Trophoblast cell (in vitro differentiated cells and primary cell): Measurements from ENCODE around the gene TEX261.

Experiments used
- DNase-seq, 2 donors: peaks; one replicate each; pipeline ENCODE4 v3.0.0-alpha.2; 2016
- H2AFZ ChIP-seq: 2 replicates; pipeline ENCODE4 v1.6.1; 2013; ENCODE audit warnings: low read length, moderate library complexity, mild to moderate bottlenecking; ENCODE audit not compliant: insufficient read depth, poor library complexity
- H2AK5ac ChIP-seq: 2 replicates; pipeline ENCODE4 v1.6.1; 2013; ENCODE audit warnings: mild to moderate bottlenecking, low read length
- H2BK120ac ChIP-seq: 2 replicates; pipeline ENCODE4 v1.6.1; 2013; ENCODE audit warnings: low read length, mild to moderate bottlenecking, moderate library complexity; ENCODE audit not compliant: insufficient read depth, poor library complexity
- H2BK12ac ChIP-seq: 2 replicates; pipeline ENCODE4 v1.6.1; 2013; ENCODE audit warnings: mild to moderate bottlenecking, low read length, moderate library complexity
- H2BK5ac ChIP-seq: 2 replicates; pipeline ENCODE4 v1.6.1; 2013; ENCODE audit warnings: low read length, low read depth, moderate library complexity, mild to moderate bottlenecking; ENCODE audit not compliant: poor library complexity
- H3K14ac ChIP-seq: 2 replicates; pipeline ENCODE4 v1.6.1; 2013; ENCODE audit warnings: mild to moderate bottlenecking, low read length
- H3K18ac ChIP-seq: 2 replicates; pipeline ENCODE4 v1.6.1; 2013; ENCODE audit warnings: mild to moderate bottlenecking, low read length
- H3K23ac ChIP-seq: 2 replicates; pipeline ENCODE4 v1.6.1; 2013; ENCODE audit warnings: low read length
- H3K27ac ChIP-seq: 2 replicates; pipeline ENCODE4 v1.5.1; 2013; ENCODE audit warnings: low read depth, mild to moderate bottlenecking, inconsistent platforms, low read length, moderate library complexity
- H3K27me3 ChIP-seq: 2 replicates; pipeline ENCODE4 v1.6.1; 2013; ENCODE audit warnings: inconsistent platforms, mild to moderate bottlenecking, low read length, moderate library complexity; ENCODE audit not compliant: insufficient read depth
- H3K36me3 ChIP-seq, 2 experiments: 1 replicate in 1 of 2; 2 replicates in 1 of 2; pipeline ENCODE4 v1.6.1; 2013; ENCODE audit warnings: low read length in 2 of 2, mild to moderate bottlenecking in 2 of 2, moderate library complexity in 1 of 2; ENCODE audit not compliant: insufficient read depth in 2 of 2, control insufficient read depth in 1 of 2
- H3K4ac ChIP-seq: 2 replicates; pipeline ENCODE4 v1.6.1; 2013; ENCODE audit warnings: low read depth, mild to moderate bottlenecking, low read length, moderate library complexity
- H3K4me1 ChIP-seq, 2 experiments: 1 replicate in 1 of 2; 2 replicates in 1 of 2; pipeline ENCODE4 v1.6.1; 2013; ENCODE audit warnings: low read length in 2 of 2, mild to moderate bottlenecking in 2 of 2, moderate library complexity in 1 of 2; ENCODE audit not compliant: insufficient read depth in 2 of 2, control insufficient read depth in 1 of 2
- H3K4me2 ChIP-seq: 2 replicates; pipeline ENCODE4 v1.6.1; 2013; ENCODE audit warnings: inconsistent platforms, mild to moderate bottlenecking, low read length, moderate library complexity
- H3K4me3 ChIP-seq: 2 replicates; pipeline ENCODE4 v1.5.1; 2013; ENCODE audit warnings: mild to moderate bottlenecking, low read depth, low read length, inconsistent platforms
- H3K79me1 ChIP-seq: one replicate; pipeline ENCODE4 v1.6.1; 2013; ENCODE audit warnings: low read length
- H3K79me2 ChIP-seq: 2 replicates; pipeline ENCODE4 v1.6.1; 2013; ENCODE audit warnings: low read length, mild to moderate bottlenecking; ENCODE audit not compliant: control insufficient read depth, insufficient read depth, poor library complexity
- H3K9ac ChIP-seq: 2 replicates; pipeline ENCODE4 v1.6.1; 2013; ENCODE audit warnings: mild to moderate bottlenecking, low read length
- H3K9me3 ChIP-seq: 2 replicates; pipeline ENCODE4 v1.6.1; 2013; ENCODE audit warnings: low read depth, mild to moderate bottlenecking, control low read depth, inconsistent platforms, low read length; ENCODE audit not compliant: insufficient read depth
- H4K12ac ChIP-seq: 2 replicates; pipeline ENCODE4 v1.6.1; 2013; ENCODE audit warnings: low read depth, mild to moderate bottlenecking, low read length, moderate library complexity
- H4K8ac ChIP-seq: 2 replicates; pipeline ENCODE4 v1.6.1; 2013; ENCODE audit warnings: low read depth, mild to moderate bottlenecking, low read length, moderate library complexity
- H4K91ac ChIP-seq: one replicate; pipeline ENCODE4 v1.6.1; 2013; ENCODE audit warnings: low read depth, mild to moderate bottlenecking, low read length, moderate library complexity
- WGBS: extraction: QIAGEN DNeasy Blood & Tissue Kit; methylation state at CpG from one replicate; pipeline ENCODE4 v1.1.7; 2013; ENCODE audit warnings: missing lambda C conversion rate; ENCODE audit not compliant: insufficient read length, insufficient coverage; ENCODE audit errors: extremely low coverage; 5-methylcytosine and 5-hydroxymethylcytosine counted together

TEX261 gene

DNA sequence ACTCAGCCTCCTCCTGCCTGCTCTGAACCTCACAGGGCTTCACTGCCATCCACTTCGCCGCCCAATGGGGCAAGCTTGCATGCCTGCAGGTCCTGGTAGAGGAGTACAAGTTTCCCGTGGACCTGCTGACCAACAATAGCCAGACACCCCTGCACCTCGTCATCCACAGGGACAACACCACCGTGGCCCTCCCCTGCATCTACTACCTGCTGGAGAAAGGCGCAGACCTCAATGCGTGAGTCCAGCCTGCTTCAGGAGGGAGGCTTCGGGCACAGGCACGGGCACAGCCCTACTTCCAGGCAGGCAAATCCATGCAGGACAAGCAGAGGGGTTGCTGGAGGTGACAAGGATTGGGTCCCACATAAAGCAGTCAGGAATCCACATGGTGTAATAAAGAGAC is 15.0 kb downstream of the TEX261 start:
- H3K27ac ChIP-seq, result no peak overlapping the region
- no peak overlapping the region for H2AK5ac ChIP-seq
- no peak overlapping the region for H4K12ac ChIP-seq
- H3K9ac ChIP-seq, result no peak overlapping the region
- H3K4me3 ChIP-seq, result peak overlapping the region; percentile 37
- no peak overlapping the region for H2BK120ac ChIP-seq
- no peak overlapping the region for H2BK12ac ChIP-seq
- H3K27me3 ChIP-seq, result no peaks in the 10 kb centered on the region
- no peak overlapping the region for H3K14ac ChIP-seq
- H3K4ac ChIP-seq, result no peak overlapping the region
- H3K4me2 ChIP-seq, result no peak overlapping the region
- H3K79me2 ChIP-seq, result peaks cover 1% of the 10 kb centered on the region
- H3K9me3 ChIP-seq, result peaks cover 3% of the 10 kb centered on the region
- DNase-seq, result no peak
- peaks cover 7% of the 10 kb centered on the region for H3K79me1 ChIP-seq
- no peaks in the 10 kb centered on the region for H3K36me3 ChIP-seq
- no peak overlapping the region for H2BK5ac ChIP-seq
- H3K23ac ChIP-seq, result no peak overlapping the region
- H4K91ac ChIP-seq, result no peak overlapping the region
- H4K8ac ChIP-seq, result no peak overlapping the region
- no peak overlapping the region for H3K18ac ChIP-seq
- no peak overlapping the region for H2AFZ ChIP-seq
- no CpG with 5 or more reads among the region's 9 CpGs for WGBS
- H3K4me1 ChIP-seq, result peaks cover 8 to 10% of the 10 kb centered on the region in 2 experiments

DNA sequence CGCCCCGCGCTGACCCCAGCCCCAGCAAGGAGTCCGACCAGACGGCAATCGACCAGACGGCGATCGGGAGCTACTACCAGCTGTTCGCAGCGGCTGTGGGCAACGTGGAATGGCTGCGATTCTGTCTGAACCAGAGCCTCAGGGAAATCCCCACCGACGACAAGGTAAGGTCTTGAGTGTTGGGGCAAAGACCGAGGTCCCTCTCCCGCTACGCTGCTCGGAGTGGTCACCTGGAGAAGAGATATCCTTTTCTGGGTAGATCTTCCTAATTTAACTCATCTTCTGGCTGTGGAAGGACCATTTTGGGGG is 15.5 kb downstream of the TEX261 start:
- Histone ChIP-seq H3K79me2 (peaks cover 1% of the 10 kb centered on the region), H2BK12ac (no peak overlapping the region), H3K14ac (no peak overlapping the region), H2BK120ac (no peak overlapping the region), H3K23ac (no peak overlapping the region), H4K12ac (no peak overlapping the region), H3K4ac (no peak overlapping the region), H3K9me3 (peaks cover 3% of the 10 kb centered on the region), H2AK5ac (no peak overlapping the region), H2AFZ (no peak overlapping the region), H3K4me1 (peaks cover 8 to 10% of the 10 kb centered on the region in 2 experiments), H3K9ac (no peak overlapping the region), H3K36me3 (no peaks in the 10 kb centered on the region), H3K27ac (no peak overlapping the region), H3K27me3 (no peaks in the 10 kb centered on the region), H3K18ac (no peak overlapping the region), H2BK5ac (no peak overlapping the region), H4K91ac (no peak overlapping the region), H3K79me1 (peaks cover 7% of the 10 kb centered on the region), H4K8ac (peak overlapping the region; percentile 79), H3K4me2 (peak overlapping the region; percentile 67), H3K4me3 (peak overlapping the region; percentile 72)
- peak; percentile 49 to 50 for DNase-seq
- no CpG with 5 or more reads among the region's 19 CpGs for WGBS

DNA sequence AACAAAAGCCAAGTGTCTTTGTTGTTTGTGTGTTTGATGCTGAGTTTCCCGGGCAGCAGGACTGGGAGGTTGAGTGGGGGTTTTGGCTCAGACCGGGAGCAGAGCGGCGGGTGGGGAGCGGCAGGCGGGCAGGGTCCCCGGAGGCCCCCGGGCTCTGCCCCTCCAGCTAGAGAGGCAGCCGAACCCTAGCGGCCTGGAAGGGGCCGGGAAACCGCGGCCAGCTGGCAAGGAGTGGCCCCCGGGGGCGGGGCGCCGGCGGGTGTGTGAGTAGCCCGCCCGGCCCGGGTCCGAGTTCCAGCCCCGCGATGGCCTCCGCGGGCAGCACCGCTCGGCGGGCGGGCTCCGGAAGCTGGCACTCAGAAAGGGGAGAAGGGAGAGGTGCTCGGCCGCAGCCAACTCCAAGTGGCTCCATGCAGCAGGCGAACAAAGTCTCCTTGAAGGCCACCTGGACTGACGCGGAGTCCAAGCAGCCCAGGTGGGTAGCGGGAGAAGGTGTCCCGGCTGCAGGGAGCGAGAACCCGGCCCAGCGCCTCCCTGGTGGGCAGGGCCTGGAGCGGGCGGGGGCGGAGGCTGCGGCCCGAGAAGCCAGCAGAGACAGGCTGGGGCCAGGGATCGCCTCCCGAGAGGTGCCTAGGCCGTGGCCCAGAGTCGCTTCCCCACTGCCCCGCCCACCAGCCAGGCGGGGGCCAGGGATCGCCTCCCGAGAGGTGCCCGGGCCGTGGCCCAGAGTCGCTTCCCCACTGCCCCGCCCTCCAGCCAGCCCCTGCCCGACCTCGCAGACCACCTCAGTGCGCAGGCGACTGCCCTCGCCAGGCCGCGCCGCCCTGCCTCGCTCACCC is 16.1 kb downstream of the TEX261 start, which contains the start of gene ANKRD53:
TSS of gene ANKRD53 (plus strand) at position 290 of the 839 bp plus-strand sequence. CDS start at position 306, 16 bp downstream.
- no peak within 1 kb of the TSS for H2BK5ac ChIP-seq
- H2AFZ ChIP-seq, result peak within 1 kb of the TSS; percentile 93
- H3K4ac ChIP-seq, result no peak within 1 kb of the TSS
- peak within 1 kb of the TSS; percentile 61 for H3K18ac ChIP-seq
- H3K9me3 ChIP-seq, result peaks cover 3% of the 10 kb centered on the region
- H3K36me3 ChIP-seq, result no peaks in the 10 kb centered on the region
- H3K79me1 ChIP-seq, result peaks cover 7% of the 10 kb centered on the region
- H3K14ac ChIP-seq, result peak within 1 kb of the TSS; percentile 26
- H3K27ac ChIP-seq, result no peak within 1 kb of the TSS
- H3K27me3 ChIP-seq, result no peaks in the 10 kb centered on the region
- H4K8ac ChIP-seq, result peak within 1 kb of the TSS; percentile 79
- H2BK12ac ChIP-seq, result no peak within 1 kb of the TSS
- H3K4me1 ChIP-seq, result peaks cover 8 to 10% of the 10 kb centered on the region in 2 experiments
- no CpG with 5 or more reads among the region's 67 CpGs for WGBS
- no peak within 1 kb of the TSS for H3K23ac ChIP-seq
- no peak within 1 kb of the TSS for H2AK5ac ChIP-seq
- H2BK120ac ChIP-seq, result peak within 1 kb of the TSS; percentile 30
- H3K4me2 ChIP-seq, result peak within 1 kb of the TSS; percentile 67
- peak; percentile 85 to 88 for DNase-seq
- no peak within 1 kb of the TSS for H3K9ac ChIP-seq
- peak within 1 kb of the TSS; percentile 21 for H4K91ac ChIP-seq
- H3K4me3 ChIP-seq, result peak within 1 kb of the TSS; percentile 72
- no peak within 1 kb of the TSS for H4K12ac ChIP-seq
- peaks cover 1% of the 10 kb centered on the region for H3K79me2 ChIP-seq

DNA sequence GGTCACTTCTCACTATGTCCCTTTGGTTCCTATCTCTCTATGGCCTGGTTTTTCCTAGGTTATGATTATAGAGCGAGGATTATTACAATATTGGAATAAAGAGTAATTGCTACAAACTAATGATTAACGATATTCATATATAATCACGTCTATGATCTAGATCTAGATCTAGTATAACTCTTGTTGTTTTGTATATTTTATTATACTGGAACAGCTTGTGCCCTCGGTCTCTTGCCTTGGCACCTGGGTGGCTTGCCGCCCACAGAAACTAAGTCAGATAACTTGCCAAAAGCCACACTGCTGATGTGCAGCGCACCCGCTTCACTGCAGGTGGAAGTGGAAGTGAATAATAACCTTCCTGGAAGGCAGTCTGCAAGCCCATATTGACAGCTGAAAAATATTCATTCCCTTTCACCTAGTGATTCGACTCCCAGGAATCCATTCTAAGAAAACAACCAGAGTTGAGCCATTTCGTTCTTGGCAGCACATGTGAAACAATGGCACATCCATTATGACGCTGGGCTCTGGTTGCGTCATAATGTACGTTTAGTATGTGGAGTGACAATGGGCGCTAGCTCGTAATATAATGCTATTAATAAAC is 17.0 kb downstream of the TEX261 start:
- Histone ChIP-seq H3K9ac (no peak overlapping the region), H3K27ac (no peak overlapping the region), H3K23ac (no peak overlapping the region), H2BK120ac (no peak overlapping the region), H3K4me2 (peak overlapping the region; percentile 34), H2BK5ac (no peak overlapping the region), H3K9me3 (peaks cover 3% of the 10 kb centered on the region), H3K36me3 (no peaks in the 10 kb centered on the region), H3K18ac (no peak overlapping the region), H4K8ac (no peak overlapping the region), H3K79me1 (peaks cover 7% of the 10 kb centered on the region), H3K27me3 (no peaks in the 10 kb centered on the region), H3K4ac (no peak overlapping the region), H3K4me1 (peaks cover 8 to 10% of the 10 kb centered on the region in 2 experiments), H3K14ac (no peak overlapping the region), H2AFZ (no peak overlapping the region), H4K91ac (no peak overlapping the region), H4K12ac (no peak overlapping the region), H3K79me2 (peaks cover 1% of the 10 kb centered on the region), H3K4me3 (no peak overlapping the region), H2BK12ac (no peak overlapping the region), H2AK5ac (no peak overlapping the region)
- WGBS, result no CpG with 5 or more reads among the region's 14 CpGs
- DNase-seq, result peak; percentile 92 to 97
